Measurements from ENCODE around the gene ITPR2.
A peak's percentile ranks its signal among the peaks of the same experiment; 100 is the strongest.
"Not testable (repeated sequence)": the region's sequence is repeated elsewhere in the genome, so short reads cannot be mapped to it uniquely, and the experiment has no call there.

Gene ITPR2

DNA sequence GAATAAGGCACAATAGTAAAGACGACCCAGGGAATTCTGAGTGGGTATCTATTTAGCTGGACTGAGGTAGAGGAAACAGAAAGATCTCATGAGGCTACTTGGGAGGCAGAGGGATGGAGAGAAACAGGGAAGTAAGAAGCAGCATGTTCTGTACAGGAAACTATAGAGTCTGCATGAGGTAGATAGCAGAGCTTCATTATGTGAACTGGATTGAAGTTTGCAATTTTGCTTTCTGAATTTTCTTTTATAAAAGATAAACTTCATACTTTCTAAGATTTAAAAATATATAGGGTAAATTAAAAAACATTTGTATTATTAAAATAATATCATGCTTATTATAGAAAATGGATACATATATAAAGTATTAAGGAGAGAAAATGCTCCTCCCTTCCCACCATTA is 399.3 kb downstream of the ITPR2 start:
- DNase-seq = not testable (repeated sequence)

DNA sequence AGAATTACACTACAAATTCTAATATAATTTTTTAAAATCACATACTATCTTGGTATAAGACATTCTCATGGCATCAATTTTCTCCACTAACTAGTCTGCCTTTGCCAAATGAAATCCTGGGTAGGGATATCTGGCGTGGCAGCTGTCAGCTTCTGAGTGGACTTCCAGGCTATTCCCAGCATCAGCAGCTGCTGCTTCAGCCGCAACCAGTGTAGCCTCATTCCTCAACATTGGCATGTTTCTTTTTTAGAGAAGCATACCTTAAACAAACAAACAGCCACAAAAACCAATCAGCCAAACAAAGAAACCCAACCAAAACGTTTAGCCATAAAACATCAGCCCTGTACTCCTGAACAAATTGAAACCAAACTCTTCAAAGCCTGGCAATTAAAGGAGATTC is 401.8 kb downstream of the ITPR2 start:
- DNase-seq = no peak

DNA sequence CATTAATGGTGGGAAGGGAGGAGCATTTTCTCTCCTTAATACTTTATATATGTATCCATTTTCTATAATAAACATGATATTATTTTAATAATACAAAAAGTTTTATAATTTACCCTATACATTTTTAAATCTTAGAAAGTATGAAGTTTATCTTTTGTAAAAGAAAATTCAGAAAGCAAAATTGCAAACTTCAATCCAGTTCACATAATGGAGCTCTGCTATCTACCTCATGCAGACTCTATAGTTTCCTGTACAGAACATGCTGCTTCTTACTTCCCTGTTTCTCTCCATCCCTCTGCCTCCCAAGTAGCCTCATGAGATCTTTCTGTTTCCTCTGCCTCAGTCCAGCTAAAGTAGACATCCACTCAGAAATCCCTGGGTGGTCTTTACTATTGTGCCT is 402.4 kb downstream of the ITPR2 start:
- DNase-seq = not testable (repeated sequence)

DNA sequence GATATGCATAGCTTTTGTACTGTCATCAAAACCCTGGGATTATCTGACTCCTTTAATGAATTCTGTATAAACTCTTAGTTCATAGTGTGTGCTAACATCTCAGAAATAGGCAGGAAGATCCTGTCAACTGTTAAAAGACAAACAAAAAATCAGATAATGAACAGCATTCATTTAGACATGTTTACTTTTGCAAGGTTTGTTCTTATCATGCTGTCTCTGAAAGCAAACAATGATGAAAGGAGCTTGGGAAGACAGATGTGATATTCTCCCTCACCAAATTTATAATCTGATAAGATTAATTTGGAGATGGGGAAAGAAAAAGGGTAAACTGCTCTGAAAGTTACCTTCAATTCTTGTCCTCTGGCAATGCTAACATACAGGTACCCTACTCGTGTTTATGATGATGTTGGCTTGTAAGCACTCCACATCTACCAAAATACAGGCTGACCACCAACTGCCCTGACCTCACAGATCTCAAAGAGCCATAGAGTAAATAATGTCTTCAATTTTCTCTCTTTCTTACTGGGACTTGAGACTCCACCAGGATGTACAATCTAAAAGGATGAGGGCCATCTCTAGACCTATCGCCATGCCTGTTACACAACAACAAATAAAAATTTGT is 403.8 kb downstream of the ITPR2 start:
- DNase-seq = peak; percentile 54

DNA sequence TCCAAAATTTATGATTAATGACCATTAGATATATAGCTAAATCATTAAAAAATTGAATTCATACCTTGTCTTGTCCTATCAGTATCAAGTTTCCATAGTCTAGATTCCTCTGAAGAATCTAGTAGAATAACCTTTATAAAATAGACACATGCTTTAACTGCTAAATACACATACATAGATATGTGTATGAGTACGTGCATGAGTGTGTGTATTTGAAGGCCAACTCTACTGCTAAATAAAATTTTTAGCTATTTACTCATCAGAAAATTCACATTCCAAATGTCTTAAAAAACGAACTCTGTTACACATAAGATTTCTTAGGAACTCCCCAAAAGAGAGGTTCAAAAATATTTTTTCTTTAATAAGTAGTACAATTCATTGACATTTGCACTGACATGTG is 404.6 kb downstream of the ITPR2 start:
- DNase-seq = no peak

DNA sequence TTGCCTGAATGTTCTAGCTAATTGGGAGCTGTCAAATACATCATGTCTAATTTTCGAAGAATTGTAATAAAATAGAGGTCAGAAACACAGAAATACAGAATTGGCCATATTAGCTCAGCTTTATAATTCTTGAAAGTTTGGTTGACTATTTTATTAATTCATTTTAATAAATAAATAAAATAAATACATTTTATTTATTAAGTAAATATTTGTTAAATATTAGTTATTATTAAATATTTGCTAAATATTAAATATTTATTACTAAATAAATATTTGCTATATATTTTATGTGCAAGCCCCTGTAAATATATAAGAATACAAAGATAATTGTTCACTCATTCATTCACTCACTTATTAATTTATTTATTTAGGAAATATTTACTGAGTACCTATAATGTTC is 406.3 kb downstream of the ITPR2 start:
- no peak for DNase-seq

DNA sequence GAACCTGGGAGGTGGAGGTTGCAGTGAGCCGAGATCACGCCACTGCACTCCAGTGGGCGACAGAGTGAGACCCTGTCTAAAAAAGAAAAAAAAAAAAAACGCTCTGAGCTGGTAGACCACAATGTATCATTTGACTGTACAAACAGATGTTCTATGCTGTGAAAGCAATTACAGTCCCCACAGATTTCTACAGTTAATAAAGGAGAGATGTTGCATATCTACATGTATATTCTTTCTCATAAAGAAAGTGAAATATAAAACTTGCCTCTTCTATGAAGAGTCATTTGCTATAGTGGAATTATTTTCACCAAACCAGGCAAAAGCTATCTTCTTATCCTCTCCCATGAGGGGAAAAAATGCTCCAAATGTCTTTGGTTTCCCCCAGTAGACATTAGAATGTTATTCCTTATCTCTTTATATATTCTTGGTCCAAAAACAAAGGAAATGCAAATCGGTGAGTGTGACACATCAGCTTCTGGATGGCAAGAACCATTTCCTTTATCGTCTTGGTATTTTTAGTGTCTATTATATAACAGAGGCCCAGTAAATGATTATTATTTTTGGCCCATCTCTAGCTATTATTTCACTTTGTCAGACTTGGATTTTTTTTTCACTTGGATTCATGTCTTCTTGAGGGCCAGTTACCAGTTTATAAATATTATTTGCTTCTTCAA is 407.3 kb downstream of the ITPR2 start:
- peak; percentile 49 for DNase-seq

DNA sequence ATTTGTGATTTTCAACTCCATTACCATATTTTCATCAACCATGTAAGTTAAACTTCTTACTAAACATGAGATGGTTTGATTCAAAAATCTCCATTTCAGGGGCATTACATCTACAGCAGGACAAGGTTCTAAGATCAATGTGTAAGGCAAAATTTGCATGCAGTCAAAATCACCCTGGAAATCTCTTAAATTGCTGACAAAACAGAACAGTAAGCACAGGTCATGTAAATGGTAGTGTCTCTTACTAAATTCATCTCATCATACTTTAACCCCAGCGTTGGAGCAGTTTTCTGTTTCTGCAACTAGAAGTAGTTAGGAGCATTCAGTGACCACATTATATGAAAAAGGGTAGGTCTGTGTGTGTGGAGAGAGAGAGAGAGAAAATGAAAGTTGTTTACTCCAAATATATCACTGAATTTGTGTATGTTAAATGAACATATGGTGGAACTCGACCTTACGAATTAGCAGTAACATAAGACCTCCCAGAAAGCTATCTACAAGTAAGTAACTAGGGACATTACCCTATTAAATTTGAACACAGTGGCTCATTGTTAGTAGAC is 410.1 kb downstream of the ITPR2 start:
- DNase-seq = no peak

DNA sequence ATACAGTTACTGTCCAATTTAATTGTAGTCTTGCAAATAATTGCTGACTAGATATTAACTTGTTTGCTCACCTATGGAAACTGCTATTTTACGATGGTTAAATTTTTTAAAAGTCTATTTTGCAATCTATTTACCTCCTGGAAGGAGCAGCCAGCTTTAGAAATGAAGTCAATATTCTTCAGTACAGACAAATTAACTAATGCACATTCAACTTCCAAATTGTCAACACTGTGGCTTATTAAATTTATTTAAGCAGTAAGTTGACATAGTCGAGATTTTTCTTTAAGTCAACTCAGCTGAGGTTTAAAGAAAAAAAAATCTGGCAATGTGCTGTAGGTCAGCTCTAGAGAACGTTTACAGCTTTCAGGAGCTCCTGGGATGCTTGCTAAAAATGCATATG is 416.4 kb downstream of the ITPR2 start:
- DNase-seq = no peak

DNA sequence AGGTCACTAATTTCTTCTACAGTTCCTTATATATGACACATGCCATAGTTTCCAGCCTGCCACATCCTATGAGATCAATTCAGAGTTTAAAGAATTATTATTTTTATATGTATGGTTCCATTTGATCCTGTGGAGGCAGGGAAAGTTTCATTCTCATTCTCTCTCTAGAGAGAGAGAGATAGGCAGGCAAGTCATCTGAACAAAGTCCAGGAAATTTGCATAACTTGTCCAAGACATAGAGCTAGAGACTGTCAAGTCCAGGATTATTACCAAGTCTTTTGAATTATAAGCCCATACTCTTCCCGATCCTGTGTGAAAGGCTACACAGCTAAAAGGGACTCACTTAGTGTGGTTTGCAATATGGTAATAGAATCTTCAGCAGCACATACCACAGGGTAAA is 422.3 kb downstream of the ITPR2 start:
- DNase-seq = no peak

DNA sequence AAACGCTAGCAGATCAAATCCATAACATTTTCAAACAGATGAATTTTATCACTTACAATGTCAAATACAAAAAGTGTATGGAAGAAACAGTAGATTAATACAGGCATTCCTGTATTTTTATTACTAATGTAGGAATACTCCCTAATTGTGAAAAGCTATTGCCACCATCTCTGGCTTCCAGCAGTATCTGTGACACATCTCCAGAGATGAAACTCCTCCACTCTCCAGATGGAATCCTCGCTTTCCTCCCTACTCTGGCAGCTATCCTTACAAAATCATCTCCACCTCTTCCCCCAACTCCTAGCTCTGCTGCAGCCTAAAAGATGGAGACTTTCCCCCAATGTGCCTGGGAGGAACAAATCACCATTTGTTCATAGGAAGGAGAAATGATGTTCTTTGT is 426.2 kb downstream of the ITPR2 start:
- DNase-seq = no peak

DNA sequence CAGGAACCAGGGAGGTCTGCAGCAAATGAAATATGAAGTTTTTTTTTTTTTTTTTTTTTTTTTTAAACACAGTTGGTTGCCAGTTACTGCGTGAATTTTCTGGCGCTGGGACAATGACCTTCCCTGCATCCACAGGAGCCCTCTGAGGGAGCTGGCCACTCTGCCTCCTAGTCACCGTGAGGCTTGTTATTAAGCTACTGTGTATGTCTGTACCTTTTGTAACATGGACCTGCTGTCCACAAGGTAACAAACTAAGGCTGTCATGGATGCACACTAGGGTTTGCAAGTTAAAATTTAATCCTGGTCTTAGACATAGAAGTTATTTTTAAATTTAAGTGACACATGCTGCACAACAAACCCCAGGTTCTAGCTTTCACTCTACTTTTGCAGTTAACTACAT is 426.6 kb downstream of the ITPR2 start:
- DNase-seq = no peak

DNA sequence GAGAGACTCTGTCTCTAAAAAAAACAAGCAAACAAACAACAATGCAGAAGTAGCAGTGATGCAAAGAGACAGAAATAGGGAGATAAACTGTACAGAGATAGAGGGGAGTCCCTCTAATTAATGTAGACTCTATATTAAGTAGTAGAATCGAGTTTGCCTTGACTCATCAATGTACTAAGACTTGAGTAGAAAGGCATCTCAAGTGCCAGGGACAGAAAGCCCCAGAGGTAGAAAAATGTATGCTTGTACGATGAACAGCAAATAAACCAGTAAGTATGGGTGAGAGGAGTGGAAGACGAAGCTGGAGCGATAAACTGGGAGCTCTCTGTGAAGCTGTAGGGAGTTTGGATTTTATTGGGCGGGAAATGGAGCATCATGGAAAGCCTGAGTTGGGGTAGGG is 429.4 kb downstream of the ITPR2 start:
- DNase-seq = no peak

DNA sequence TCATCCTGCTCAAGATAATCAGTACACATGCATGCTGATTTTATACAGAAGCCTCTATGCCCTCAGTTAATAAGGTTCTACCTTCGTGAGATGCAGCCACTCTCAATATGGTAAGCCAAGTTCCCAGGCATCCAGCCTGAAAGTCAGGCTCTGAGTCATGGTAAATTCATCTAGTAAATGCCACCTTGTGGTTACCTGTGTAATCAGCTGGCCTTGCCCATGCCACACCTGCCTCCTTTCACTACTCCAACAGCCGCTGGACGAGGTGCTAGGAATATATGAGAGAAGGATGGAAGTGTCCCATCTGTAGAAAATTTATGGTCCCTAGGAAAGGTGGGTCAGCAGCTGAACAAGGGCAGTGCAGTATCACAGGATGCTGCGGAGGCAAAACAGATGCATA is 430.3 kb downstream of the ITPR2 start:
- peak; percentile 42 for DNase-seq

DNA sequence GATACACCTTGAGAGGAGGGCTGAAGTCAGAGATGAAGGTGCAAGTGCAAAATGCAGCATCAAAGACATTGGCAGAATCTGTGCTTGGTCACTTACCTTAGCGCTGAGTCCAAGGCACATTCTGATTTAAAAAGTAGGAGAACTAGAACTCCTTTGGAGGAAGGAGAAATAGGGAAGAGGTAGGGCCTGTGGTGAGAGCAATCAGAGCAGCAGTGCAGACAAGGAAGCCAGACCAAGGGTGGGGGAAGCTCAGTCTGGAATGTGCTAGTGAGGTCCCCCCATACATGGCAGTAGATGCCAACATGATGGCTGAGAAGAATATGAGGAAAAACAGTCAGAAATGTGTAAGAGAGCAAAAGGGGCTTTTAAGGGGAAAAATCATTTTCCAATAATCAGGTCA is 431.1 kb downstream of the ITPR2 start:
- no peak for DNase-seq

DNA sequence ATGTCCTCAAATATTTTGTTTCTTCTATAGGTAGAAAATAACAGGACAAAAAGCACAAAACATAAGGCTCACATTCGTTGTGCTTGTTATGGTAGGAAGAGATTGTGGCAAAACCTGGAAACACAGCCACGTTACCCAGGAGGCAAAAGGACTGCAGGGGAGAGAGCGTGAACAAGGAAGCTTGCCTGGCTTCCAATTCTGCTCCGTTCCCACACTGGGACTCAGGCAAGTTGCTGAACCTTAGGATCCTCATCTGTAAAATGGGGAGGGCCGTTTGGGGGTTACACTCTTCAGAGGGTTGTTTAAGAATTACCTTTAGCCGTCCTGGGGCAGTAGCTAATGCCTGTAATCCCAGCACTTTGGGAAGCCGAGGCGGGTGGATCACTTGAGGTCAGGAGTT is 432.4 kb downstream of the ITPR2 start:
- DNase-seq = no peak

DNA sequence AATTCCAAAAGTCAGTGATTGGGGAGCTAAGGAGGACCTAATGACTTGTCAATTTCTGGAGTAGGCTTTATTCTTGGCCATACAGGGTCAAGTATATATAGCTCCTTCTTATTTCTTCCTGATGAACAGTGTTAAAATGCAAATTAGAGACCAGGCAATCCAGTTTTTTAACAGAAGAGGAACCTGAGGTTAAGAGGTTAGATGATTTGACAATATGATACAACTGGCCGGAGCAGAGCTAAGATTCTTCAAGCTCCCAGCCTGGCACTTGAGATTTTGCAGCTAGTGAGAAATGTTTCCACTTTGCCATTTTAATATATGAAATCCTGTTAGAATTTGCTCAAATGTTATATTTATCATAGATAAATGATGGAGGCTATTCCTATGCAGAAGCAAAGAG is 433.6 kb downstream of the ITPR2 start:
- no peak for DNase-seq

DNA sequence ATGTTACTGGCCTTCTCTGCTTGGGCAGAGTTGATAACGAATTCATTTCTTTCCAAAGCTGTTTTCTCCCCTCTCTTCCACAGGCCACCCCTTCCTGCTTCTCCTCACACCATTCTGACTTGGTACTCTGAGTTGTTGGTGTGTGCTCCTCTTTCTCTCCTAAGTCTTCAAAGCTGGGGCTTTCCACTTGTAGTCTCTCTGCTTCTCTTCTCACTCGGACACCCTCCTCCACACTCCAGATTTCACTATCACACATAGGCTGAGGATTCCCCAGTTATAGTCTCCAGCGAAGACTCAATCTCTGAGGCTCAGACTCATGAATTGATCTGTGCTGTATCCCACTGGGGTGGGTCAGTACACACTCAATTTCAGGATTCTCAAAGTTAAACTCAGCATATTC is 436.6 kb downstream of the ITPR2 start:
- DNase-seq = no peak

DNA sequence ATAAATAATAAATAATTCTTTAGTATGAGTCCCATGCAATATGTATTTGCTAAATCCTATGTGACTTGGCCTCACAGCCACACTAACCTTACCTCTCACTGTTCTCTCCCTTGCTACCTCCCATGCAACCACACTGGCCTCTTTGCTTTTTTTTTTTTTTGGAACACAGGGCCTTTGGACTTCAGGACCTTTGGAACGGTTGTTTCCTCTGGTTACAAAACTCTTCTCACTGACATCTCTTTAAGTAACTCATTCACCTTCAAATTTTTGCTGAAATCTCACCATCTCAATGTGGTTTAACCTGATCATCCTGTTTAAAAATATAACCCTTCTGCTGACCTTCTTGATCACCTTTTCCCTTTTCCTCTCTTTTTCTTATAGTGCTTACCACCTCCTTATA is 443.7 kb downstream of the ITPR2 start:
- DNase-seq = no peak

DNA sequence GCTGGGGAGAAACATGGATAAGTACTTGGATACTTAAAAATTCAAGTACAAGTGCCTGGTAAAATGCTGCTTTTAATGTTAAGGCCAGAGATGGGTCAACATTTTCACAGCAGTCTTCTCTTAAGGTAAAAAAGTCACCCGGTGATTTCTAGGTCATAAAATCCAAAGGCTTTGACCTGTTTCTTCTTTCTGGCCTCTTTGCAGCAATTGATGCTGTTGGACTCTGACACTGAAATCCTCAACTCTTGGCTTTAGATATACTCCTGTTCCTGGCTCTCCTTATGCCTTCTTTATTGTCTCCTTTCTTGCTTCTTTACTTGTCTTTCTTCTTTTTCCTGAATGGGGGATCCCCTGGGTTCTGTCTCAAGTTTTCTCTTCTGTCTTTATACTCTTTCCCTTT is 448.5 kb downstream of the ITPR2 start:
- DNase-seq = no peak

DNA sequence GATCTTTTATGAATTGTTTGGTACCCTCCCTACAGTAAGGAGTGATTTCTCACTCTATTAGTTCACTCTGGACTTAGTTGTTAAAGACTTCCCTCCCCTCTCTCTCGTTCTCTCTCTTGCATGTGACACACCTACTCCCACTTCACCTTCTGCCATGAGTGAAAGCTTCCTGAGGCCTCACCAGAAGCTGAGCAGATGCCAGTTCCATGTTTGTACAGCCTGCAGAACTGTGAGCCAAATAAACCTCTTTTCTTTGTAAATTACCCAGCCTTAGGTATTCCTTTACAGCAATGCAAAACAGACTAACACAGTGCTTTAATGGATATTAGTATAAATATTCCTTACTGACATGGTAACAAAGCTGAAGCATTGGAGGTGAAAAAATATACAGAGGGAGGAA is 450.0 kb downstream of the ITPR2 start:
- no peak for DNase-seq

DNA sequence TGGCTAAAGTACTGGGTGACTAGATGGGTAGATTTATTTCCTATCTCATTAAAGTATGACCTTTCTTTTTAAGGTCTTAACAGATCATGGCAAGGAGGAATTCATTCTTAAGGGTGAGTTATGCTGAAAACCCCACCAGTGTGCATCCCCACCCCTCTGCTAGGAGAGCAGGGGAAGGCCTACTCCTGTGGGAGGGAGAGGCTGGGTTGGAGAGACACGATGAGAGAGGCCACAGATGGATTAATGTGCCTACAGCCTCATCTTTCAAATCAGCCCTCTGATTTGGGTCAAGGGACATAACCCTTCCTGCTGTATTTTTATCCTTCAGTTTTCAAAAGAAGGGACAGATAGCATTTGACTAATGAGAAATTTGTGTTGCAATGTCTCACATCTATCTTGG is 452.1 kb downstream of the ITPR2 start:
- DNase-seq = no peak

DNA sequence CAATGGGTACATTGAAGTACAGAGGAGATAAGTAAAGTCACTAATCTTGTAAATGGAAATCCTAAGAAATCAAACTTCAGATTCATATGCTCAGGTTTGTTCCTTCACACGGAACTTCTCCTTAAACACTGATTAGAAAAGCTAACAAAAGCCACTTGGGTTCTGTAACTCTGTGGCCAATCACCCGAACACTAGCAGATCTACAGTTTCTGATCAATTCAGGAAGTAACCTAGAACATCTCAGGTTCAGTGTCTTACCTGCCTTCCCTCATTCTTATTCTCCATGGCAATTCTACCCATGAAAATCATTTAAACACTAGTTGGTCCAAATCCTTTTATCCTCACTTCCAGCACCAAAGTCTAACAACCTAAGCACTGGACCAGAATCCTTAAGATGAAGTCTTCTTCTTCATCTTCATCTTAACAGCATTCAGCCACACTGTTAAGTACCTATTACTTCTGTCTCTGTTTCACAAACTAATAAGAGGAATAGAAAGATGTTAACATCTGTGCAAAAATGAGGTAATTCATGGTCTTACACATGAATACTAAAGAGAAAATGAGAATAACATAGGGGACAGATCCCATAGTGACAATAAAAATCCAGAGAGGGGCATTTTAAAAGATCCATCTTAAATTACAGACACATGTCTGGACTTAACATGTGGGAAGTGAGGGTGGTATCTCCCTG is 453.1 kb downstream of the ITPR2 start:
- no peak for DNase-seq

DNA sequence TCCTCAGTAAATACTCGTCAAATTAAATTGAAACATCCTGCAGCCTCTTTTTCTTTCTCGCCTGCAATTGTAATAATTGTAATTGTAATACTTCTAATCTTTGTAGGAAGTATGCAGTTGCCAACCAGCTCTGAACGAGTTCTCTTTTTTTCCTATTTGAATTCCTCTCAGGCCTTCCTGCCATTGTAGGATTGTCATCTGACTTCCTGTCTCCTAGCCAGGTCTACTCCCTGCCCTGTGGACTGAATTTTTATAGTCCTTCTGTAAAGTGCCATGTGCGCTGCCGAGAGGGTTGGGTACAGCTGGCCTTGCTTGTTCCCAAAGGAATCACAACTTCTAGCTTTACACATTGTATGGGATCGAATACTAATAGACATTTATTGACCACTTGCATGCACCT is 454.3 kb downstream of the ITPR2 start:
- no peak for DNase-seq

Measured in NCI-H526 treated with DMSO at 0.1 percent for 48 hours (cell line).